ENCODE results near the gene DPF1.

DNA sequence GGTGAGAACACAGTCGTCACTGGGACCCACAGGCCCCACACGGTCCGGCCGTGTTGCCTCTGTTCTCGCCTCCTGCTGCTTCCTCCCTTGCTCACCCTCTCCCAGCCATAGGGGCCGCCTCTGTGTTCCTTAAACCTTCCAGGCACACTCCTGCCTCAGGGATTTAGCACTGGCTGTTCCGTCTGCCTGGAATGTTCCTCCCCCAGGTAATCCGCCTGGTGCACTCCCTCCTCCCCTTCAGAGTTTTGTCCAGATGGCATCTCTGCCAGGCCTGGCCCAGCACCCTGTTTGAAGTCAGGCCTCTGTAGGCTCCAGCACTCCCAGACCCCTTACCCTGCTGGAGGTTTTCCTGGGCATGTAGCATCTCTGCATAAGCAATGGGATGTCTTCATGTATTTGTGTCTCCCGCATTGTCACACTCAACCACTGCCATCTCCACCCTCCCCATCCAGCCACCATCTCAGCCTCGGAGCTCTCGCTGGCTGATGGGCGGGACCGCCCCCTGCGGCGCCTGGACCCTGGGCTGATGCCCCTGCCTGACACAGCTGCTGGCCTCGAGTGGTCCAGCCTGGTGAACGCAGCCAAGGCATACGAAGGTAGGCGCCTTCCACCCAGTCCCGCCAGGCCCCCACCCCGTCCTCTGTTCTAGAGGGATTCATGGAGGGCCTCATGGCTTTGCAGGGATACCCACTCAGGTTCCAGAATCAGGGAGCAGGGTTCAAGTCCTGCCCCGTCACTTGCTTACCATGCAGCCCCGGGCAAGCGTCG lies 25.9 kb downstream of the DPF1 start:
- TF ChIP-seq, protein P1, sequence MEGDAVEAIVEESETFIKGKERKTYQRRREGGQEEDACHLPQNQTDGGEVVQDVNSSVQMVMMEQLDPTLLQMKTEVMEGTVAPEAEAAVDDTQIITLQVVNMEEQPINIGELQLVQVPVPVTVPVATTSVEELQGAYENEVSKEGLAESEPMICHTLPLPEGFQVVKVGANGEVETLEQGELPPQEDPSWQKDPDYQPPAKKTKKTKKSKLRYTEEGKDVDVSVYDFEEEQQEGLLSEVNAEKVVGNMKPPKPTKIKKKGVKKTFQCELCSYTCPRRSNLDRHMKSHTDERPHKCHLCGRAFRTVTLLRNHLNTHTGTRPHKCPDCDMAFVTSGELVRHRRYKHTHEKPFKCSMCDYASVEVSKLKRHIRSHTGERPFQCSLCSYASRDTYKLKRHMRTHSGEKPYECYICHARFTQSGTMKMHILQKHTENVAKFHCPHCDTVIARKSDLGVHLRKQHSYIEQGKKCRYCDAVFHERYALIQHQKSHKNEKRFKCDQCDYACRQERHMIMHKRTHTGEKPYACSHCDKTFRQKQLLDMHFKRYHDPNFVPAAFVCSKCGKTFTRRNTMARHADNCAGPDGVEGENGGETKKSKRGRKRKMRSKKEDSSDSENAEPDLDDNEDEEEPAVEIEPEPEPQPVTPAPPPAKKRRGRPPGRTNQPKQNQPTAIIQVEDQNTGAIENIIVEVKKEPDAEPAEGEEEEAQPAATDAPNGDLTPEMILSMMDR (IDR thresholded peaks at IDR 0.05) = no peak
- no peak for TF ChIP-seq POLR2A (IDR thresholded peaks at IDR 0.05)

All from esophagus squamous epithelium (tissue), 4 donors.